B cell (primary cell): ENCODE results near the gene KLHL26. TPM values are rescaled to one million over a fixed set of nuclear protein-coding genes. Genes with fewer than 3 reads are reported as not detected.

Experiments used
- ATAC-seq: fragments of 200-7000 bp; cut with Tn5 transposase; one replicate; pipeline ENCODE4 v1.10.0; 2021; ENCODE audit warnings: low read depth, mild to moderate bottlenecking, moderate number of reproducible peaks, moderate library complexity
- CTCF ChIA-PET: fragments of 350-600 bp; sonication (Branson Sonifier 250); formaldehyde crosslinking; loops from one replicate; lab custom pipeline; 2021; ENCODE audit warnings: antibody characterized with exemption, inconsistent platforms; lab: Charles Lee
- POLR2A ChIA-PET: fragments of 350-600 bp; sonication (Branson Sonifier 250); formaldehyde crosslinking; loops from one replicate; lab custom pipeline; 2021; ENCODE audit warnings: antibody characterized with exemption; lab: Charles Lee
- DNase-seq: peaks from one replicate; pipeline ENCODE4 v3.0.0; 2013
- H2AFZ ChIP-seq: 2 replicates; pipeline ENCODE4 v1.6.1; 2012; ENCODE audit warnings: mild to moderate bottlenecking, low read depth, low read length; ENCODE audit not compliant: insufficient read depth, poor library complexity, severe bottlenecking
- H3K27ac ChIP-seq, 2 donors: 1 replicate in 1 of 2; 2 replicates in 1 of 2; pipeline ENCODE4 v1.5.1; 2012 to 2013; ENCODE audit warnings: low read length in 2 of 2, mild to moderate bottlenecking in 2 of 2, moderate library complexity in 1 of 2
- H3K27me3 ChIP-seq, 4 experiments: fragments of 200-600 bp in 1 of 4; sonication (generic) in 1 of 4; replicated peaks in 1 of 4; 1 replicate in 2 of 4; 2 replicates in 2 of 4; pipeline versions ENCODE4 v1.6.1 to v1.7.0; 2013 to 2016; ENCODE audit warnings: low read length in 3 of 4, mild to moderate bottlenecking in 2 of 4, mixed read lengths in 1 of 4, moderate library complexity in 1 of 4; ENCODE audit not compliant: insufficient read depth in 4 of 4, control insufficient read depth in 3 of 4; ENCODE audit errors: control extremely low read depth in 1 of 4
- H3K36me3 ChIP-seq, 2 experiments: replicated peaks in 1 of 2; 1 replicate in 1 of 2; 2 replicates in 1 of 2; pipeline versions ENCODE4 v1.6.1 to v1.7.1; 2013; ENCODE audit warnings: low read length in 1 of 2; ENCODE audit not compliant: insufficient read depth in 2 of 2, control insufficient read depth in 1 of 2; ENCODE audit errors: control extremely low read depth in 1 of 2, extremely low read depth in 1 of 2
- H3K4me1 ChIP-seq, 2 donors: fragments of 200-600 bp in 1 of 2; sonication (generic) in 1 of 2; 1 replicate in 1 of 2; 2 replicates in 1 of 2; pipeline versions ENCODE4 v1.5.1 to v1.6.1; 2013 to 2017; ENCODE audit warnings: low read length in 2 of 2; ENCODE audit not compliant: control insufficient read depth in 2 of 2, insufficient read depth in 2 of 2
- H3K4me2 ChIP-seq: replicated peaks from 2 replicates; pipeline ENCODE3; 2012; ENCODE audit warnings: mild to moderate bottlenecking, low read depth, low read length; ENCODE audit not compliant: poor library complexity, severe bottlenecking
- H3K4me3 ChIP-seq, 5 experiments: fragments of 200-600 bp in 1 of 5; sonication (generic) in 1 of 5; 1 replicate in 3 of 5; 2 replicates in 2 of 5; pipeline versions ENCODE4 v1.5.1 to v1.7.0; 2011 to 2016; ENCODE audit warnings: low read length in 4 of 5, mild to moderate bottlenecking in 4 of 5, low read depth in 2 of 5, control low read depth in 1 of 5, moderate library complexity in 1 of 5; ENCODE audit not compliant: insufficient read depth in 1 of 5; ENCODE audit errors: control extremely low read depth in 1 of 5, extremely low read depth in 1 of 5
- H3K79me2 ChIP-seq: fragments of 200-600 bp; sonication (generic); one replicate; pipeline ENCODE4 v1.6.0; 2016; ENCODE audit warnings: low read length; ENCODE audit not compliant: control insufficient read depth, insufficient read depth
- H3K9ac ChIP-seq: fragments of 200-600 bp; sonication (generic); 2 replicates; pipeline ENCODE4 v1.6.1; 2017; ENCODE audit warnings: mild to moderate bottlenecking, low read length, moderate library complexity
- H3K9me3 ChIP-seq, 3 donors: one replicate each; pipeline versions ENCODE4 v1.6.1 to v1.7.1; 2013; ENCODE audit warnings: low read length in 2 of 3; ENCODE audit not compliant: control insufficient read depth in 2 of 3, insufficient read depth in 1 of 3; ENCODE audit errors: control extremely low read depth in 1 of 3
- H4K20me1 ChIP-seq: 2 replicates; pipeline ENCODE4 v1.6.0; 2012; ENCODE audit warnings: mild to moderate bottlenecking, low read length; ENCODE audit not compliant: insufficient read depth, control insufficient read depth, poor library complexity, severe bottlenecking
- H3K27ac Mint-ChIP-seq: one replicate; pipeline ENCODE4 v1.8.0; 2021; ENCODE audit warnings: mixed read lengths
- H3K27me3 Mint-ChIP-seq: one replicate; pipeline ENCODE4 v1.8.0; 2021; ENCODE audit warnings: mixed read lengths
- H3K4me1 Mint-ChIP-seq: one replicate; pipeline ENCODE4 v1.8.0; 2021; ENCODE audit warnings: mixed read lengths
- H3K4me3 Mint-ChIP-seq: one replicate; pipeline ENCODE4 v1.8.0; 2021; ENCODE audit warnings: mixed read lengths
- H3K9me3 Mint-ChIP-seq: one replicate; pipeline ENCODE4 v1.8.0; 2022; ENCODE audit warnings: mixed read lengths; ENCODE audit not compliant: insufficient read depth
- CTCF ChIP-seq: fragments of 200-600 bp; IDR thresholded peaks from one replicate; pipeline ENCODE4 v1.8.0; 2022; ENCODE audit warnings: antibody characterized with exemption, mild to moderate bottlenecking
- EZH2 ChIP-seq: IDR thresholded peaks from 2 replicates; pipeline ENCODE4 v1.6.1; 2012; ENCODE audit warnings: borderline replicate concordance, low read depth, mild to moderate bottlenecking, moderate library complexity, low read length; ENCODE audit not compliant: insufficient read depth, poor library complexity, severe bottlenecking
- WGBS: methylation state at CpG from one replicate; pipeline ENCODE4 v1.1.5; 2013; ENCODE audit warnings: missing lambda C conversion rate; ENCODE audit not compliant: insufficient coverage; 5-methylcytosine and 5-hydroxymethylcytosine counted together
- intact Hi-C: fragments of 100-400 bp; cut with micrococcal nuclease; formaldehyde crosslinking; loops from one replicate; pipeline ENCODE4 v1.10.0; 2022
- polyA plus RNA-seq: library from polyadenylated mRNA; depleted of rRNA; stranded (reverse); fragments of >200 nt; gene quantifications from 2 replicates; pipeline ENCODE4 v1.2.3, GENCODE V29; 2012
- total RNA-seq, 2 donors: library from RNA; stranded (reverse); fragments of 120-200 nt in 1 of 2; gene quantifications; 1 replicate in 1 of 2; 2 replicates in 1 of 2; pipeline versions ENCODE4 v1.2.3 to v1.2.4, GENCODE V29; 2013 to 2022

KLHL26 gene
- total and polyA plus RNA-seq, 2 donors (not counting 1 experiment from before 2014, with no cell fraction given) = 5.0 to 14.6 TPM

- H3K9ac ChIP-seq = no peak overlapping the region
- H3K4me3 ChIP-seq = no peak overlapping the region
- 94% methylated on average over 2 of the region's 5 CpGs for WGBS
- H3K4me1 ChIP-seq = peaks cover 12 to 20% of the 10 kb centered on the region in 2 donors
- H3K27me3 ChIP-seq = no peaks in the 10 kb centered on the region
- H3K79me2 ChIP-seq = peaks cover 68% of the 10 kb centered on the region
- H3K36me3 ChIP-seq = no peaks in the 10 kb centered on the region
- peak overlapping the region; percentile 15 for H3K4me3 Mint-ChIP-seq
- DNase-seq = no peak
- no peak for ATAC-seq
- no peak overlapping the region for H2AFZ ChIP-seq
- H3K4me1 Mint-ChIP-seq = peaks cover 33% of the 10 kb centered on the region
- no peak overlapping the region for H3K27ac ChIP-seq
- no peaks in the 10 kb centered on the region for H3K9me3 ChIP-seq
- H3K27me3 Mint-ChIP-seq = no peaks in the 10 kb centered on the region
- TF ChIP-seq CTCF = no peak
- intact Hi-C loops = no loop called here
- H4K20me1 ChIP-seq = peaks cover 57% of the 10 kb centered on the region
- H3K9me3 Mint-ChIP-seq = no peaks in the 10 kb centered on the region
- ChIA-PET CTCF (interaction anchor here (0.5 kb wide), 1 partner anchor 150 kb away, joined by 4 read pairs; no protein-coding TSS in a partner anchor), POLR2A (no interaction called here)
- no peak overlapping the region for H3K4me2 ChIP-seq
- H3K27ac Mint-ChIP-seq = peak overlapping the region; percentile 27
Measured at GRCh38 chr19:18685597-18686190, 48.9 kb downstream of the KLHL26 start.

- DNase-seq (no peak), ATAC-seq (no peak)
- peaks cover 89% of the 10 kb centered on the region for H3K79me2 ChIP-seq
- H3K27me3 ChIP-seq = no peaks in the 10 kb centered on the region
- ChIA-PET CTCF (no interaction called here), POLR2A (no interaction called here)
- Mint-ChIP-seq H3K27ac (no peak overlapping the region), H3K4me3 (no peak overlapping the region), H3K9me3 (no peaks in the 10 kb centered on the region), H3K4me1 (peaks cover 32% of the 10 kb centered on the region), H3K27me3 (no peaks in the 10 kb centered on the region)
- no peak overlapping the region for H2AFZ ChIP-seq
- WGBS = 94% methylated on average over 16 of the region's 16 CpGs
- intact Hi-C loops = no loop called here
- no peaks in the 10 kb centered on the region for H3K9me3 ChIP-seq
- H3K9ac ChIP-seq = no peak overlapping the region
- H3K27ac ChIP-seq = no peak overlapping the region
- no peaks in the 10 kb centered on the region for H3K36me3 ChIP-seq
- peaks cover 10 to 16% of the 10 kb centered on the region in 2 donors for H3K4me1 ChIP-seq
- H4K20me1 ChIP-seq = peaks cover 76% of the 10 kb centered on the region
- no peak overlapping the region for H3K4me3 ChIP-seq
- H3K4me2 ChIP-seq = no peak overlapping the region
- TF ChIP-seq CTCF (no peak), EZH2 (no peak)
Measured at GRCh38 chr19:18687740-18688465, 51.1 kb downstream of the KLHL26 start.
